ENCODE results near the gene RGS18.
"Not testable (repeated sequence)": the region's sequence is repeated elsewhere in the genome, so short reads cannot be mapped to it uniquely, and the experiment has no call there.

DNA sequence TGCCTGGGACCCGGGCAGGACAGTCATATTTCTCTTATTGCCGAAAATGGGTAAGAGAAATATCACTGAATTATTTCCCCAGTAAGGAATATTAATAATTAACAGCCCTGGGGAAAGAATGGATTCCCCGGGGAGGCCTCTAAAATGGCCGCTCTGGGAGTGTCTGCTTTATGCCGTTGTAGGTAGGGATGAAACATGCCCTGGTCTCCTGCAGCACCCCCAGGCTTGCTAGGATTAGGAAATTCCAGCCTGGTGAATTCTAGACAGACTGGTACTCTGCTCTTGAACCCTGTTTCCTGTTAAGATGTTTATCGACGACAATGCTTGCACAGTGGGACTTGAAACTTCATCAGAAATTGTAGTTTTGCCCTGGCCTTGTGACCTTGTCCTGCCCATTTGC, 6.7 kb downstream of the RGS18 start:
- not testable (repeated sequence) for TF ChIP-seq ZNF274 (IDR thresholded peaks at IDR 0.05; ENCODE audit: low read depth, low read length); YY1 (IDR thresholded peaks at IDR 0.05; ENCODE audit: insufficient read depth, insufficient read length)
